ENCODE measurements around the gene KCNJ3. TPM values are rescaled to one million over a fixed set of nuclear protein-coding genes. Genes with fewer than 3 reads are reported as not detected.
A peak's percentile ranks its signal among the peaks of the same experiment; 100 is the strongest.

Gene KCNJ3
- total RNA-seq, 1 donor from 2014 or later, result not detected

GRCh38 chr2:154696810-154697417 lies 1.6 kb upstream of the KCNJ3 start:
- Mint-ChIP-seq H3K27me3 (peaks cover 20% of the 10 kb centered on the region), H3K4me3 (peak overlapping the region; percentile 46), H3K36me3 (ENCODE audit: low read depth) (no peaks in the 10 kb centered on the region), H3K27ac (no peak overlapping the region), H3K9me3 (no peaks in the 10 kb centered on the region), H3K4me1 (peaks cover 3% of the 10 kb centered on the region)
- DNase-seq (no peak), ATAC-seq (ENCODE audit: low read depth) (no peak)
- TF ChIP-seq, protein P1, sequence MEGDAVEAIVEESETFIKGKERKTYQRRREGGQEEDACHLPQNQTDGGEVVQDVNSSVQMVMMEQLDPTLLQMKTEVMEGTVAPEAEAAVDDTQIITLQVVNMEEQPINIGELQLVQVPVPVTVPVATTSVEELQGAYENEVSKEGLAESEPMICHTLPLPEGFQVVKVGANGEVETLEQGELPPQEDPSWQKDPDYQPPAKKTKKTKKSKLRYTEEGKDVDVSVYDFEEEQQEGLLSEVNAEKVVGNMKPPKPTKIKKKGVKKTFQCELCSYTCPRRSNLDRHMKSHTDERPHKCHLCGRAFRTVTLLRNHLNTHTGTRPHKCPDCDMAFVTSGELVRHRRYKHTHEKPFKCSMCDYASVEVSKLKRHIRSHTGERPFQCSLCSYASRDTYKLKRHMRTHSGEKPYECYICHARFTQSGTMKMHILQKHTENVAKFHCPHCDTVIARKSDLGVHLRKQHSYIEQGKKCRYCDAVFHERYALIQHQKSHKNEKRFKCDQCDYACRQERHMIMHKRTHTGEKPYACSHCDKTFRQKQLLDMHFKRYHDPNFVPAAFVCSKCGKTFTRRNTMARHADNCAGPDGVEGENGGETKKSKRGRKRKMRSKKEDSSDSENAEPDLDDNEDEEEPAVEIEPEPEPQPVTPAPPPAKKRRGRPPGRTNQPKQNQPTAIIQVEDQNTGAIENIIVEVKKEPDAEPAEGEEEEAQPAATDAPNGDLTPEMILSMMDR (IDR thresholded peaks at IDR 0.05), result no peak
- ChIA-PET CTCF (no interaction called here), POLR2A (no interaction called here)
- intact Hi-C loops (cut with micrococcal nuclease), result no loop called here

GRCh38 chr2:154697418-154698252 lies 860 bp upstream of the KCNJ3 start:
- Mint-ChIP-seq H3K4me3 (peak overlapping the region; percentile 46), H3K27me3 (peaks cover 20% of the 10 kb centered on the region), H3K36me3 (ENCODE audit: low read depth) (no peaks in the 10 kb centered on the region), H3K4me1 (peaks cover 3% of the 10 kb centered on the region), H3K27ac (no peak overlapping the region), H3K9me3 (no peaks in the 10 kb centered on the region)
- ATAC-seq (ENCODE audit: low read depth), result no peak
- DNase-seq, result no peak
- ChIA-PET CTCF (no interaction called here), POLR2A (no interaction called here)
- intact Hi-C loops (cut with micrococcal nuclease), result no loop called here
- TF ChIP-seq, protein P1 (IDR thresholded peaks at IDR 0.05), result no peak

- Mint-ChIP-seq H3K9me3 (no peaks in the 10 kb centered on the region), H3K27me3 (peaks cover 20% of the 10 kb centered on the region), H3K4me1 (peaks cover 3% of the 10 kb centered on the region), H3K27ac (no peak overlapping the region), H3K36me3 (ENCODE audit: low read depth) (no peaks in the 10 kb centered on the region), H3K4me3 (peak overlapping the region; percentile 67)
- intact Hi-C loops (cut with micrococcal nuclease), result no loop called here
- ChIA-PET CTCF (no interaction called here), POLR2A (no interaction called here)
- DNase-seq, result no peak
- TF ChIP-seq, protein P1 (IDR thresholded peaks at IDR 0.05), result no peak
- no peak for ATAC-seq (ENCODE audit: low read depth)
Observed at GRCh38 chr2:154698721-154699574, 453 bp downstream of the KCNJ3 start.

GRCh38 chr2:154699575-154699930 lies 1.1 kb downstream of the KCNJ3 start:
- Mint-ChIP-seq H3K4me1 (peaks cover 3% of the 10 kb centered on the region), H3K36me3 (ENCODE audit: low read depth) (no peaks in the 10 kb centered on the region), H3K4me3 (no peak overlapping the region), H3K27me3 (peaks cover 20% of the 10 kb centered on the region), H3K27ac (no peak overlapping the region), H3K9me3 (no peaks in the 10 kb centered on the region)
- ChIA-PET CTCF (no interaction called here), POLR2A (no interaction called here)
- ATAC-seq (ENCODE audit: low read depth), result no peak
- DNase-seq, result no peak
- TF ChIP-seq, protein P1 (IDR thresholded peaks at IDR 0.05), result no peak
- intact Hi-C loops (cut with micrococcal nuclease), result no loop called here

- intact Hi-C loops (cut with micrococcal nuclease), result no loop called here
- TF ChIP-seq, protein P1 (IDR thresholded peaks at IDR 0.05), result no peak
- no peak for ATAC-seq (ENCODE audit: low read depth)
- Mint-ChIP-seq H3K27ac (no peak overlapping the region), H3K4me3 (no peak overlapping the region), H3K27me3 (peaks cover 20% of the 10 kb centered on the region), H3K4me1 (peaks cover 3% of the 10 kb centered on the region), H3K36me3 (ENCODE audit: low read depth) (no peaks in the 10 kb centered on the region), H3K9me3 (no peaks in the 10 kb centered on the region)
- CTCF ChIA-PET, result no interaction called here
- no peak for DNase-seq
- POLR2A ChIA-PET, result no interaction called here
Observed at GRCh38 chr2:154700136-154700535, 1.6 kb downstream of the KCNJ3 start.
